Thoracic aorta (tissue), 2 donors: Measurements from ENCODE around the gene DNASE1L2. TPM values are rescaled to one million over a fixed set of nuclear protein-coding genes. Genes with fewer than 3 reads are reported as not detected.
A peak's percentile ranks its signal among the peaks of the same experiment; 100 is the strongest.

Experiments used
- ATAC-seq: fragments of 150-250 bp; one replicate; pipeline ENCODE4 v1.8.0; 2017; ENCODE audit warnings: low read depth; ENCODE audit not compliant: insufficient number of reproducible peaks, low FRiP score
- DNase-seq: peaks from one replicate; pipeline ENCODE4 v3.0.0-alpha.2; 2020; ENCODE audit warnings: low spot score
- H3K27ac ChIP-seq, 2 donors: fragments of 200-600 bp; sonication (generic); 1 replicate in 1 of 2; 2 replicates in 1 of 2; pipeline ENCODE4 v1.5.1; 2016; ENCODE audit warnings: mild to moderate bottlenecking in 2 of 2, moderate library complexity in 2 of 2
- H3K27me3 ChIP-seq: fragments of 200-600 bp; sonication (generic); replicated peaks from 2 replicates; pipeline ENCODE4 v1.6.0; 2016; ENCODE audit warnings: mild to moderate bottlenecking; ENCODE audit not compliant: insufficient read depth
- H3K36me3 ChIP-seq: fragments of 200-600 bp; sonication (generic); one replicate; pipeline ENCODE4 v1.5.1; 2016
- H3K4me1 ChIP-seq, 2 donors: fragments of 200-600 bp; sonication (generic); 1 replicate in 1 of 2; 2 replicates in 1 of 2; pipeline versions ENCODE4 v1.5.1 to v1.6.0; 2016; ENCODE audit warnings: low read depth in 2 of 2, mild to moderate bottlenecking in 1 of 2; ENCODE audit not compliant: control insufficient read depth in 1 of 2
- H3K4me3 ChIP-seq: fragments of 200-600 bp; sonication (generic); 2 replicates; pipeline ENCODE4 v1.5.1; 2016; ENCODE audit warnings: mild to moderate bottlenecking
- H3K9me3 ChIP-seq: fragments of 200-600 bp; sonication (generic); 2 replicates; pipeline ENCODE4 v1.5.1; 2016
- total RNA-seq, 2 donors: library from RNA; depleted of rRNA; stranded (reverse); fragments of >200 nt; gene quantifications; one replicate each; pipeline versions ENCODE4 v1.1.0 to v1.2.3, GENCODE V29; 2016
- TF ChIP-seq, protein P1 (sequence below): fragments of 200-600 bp; sonication (generic); IDR thresholded peaks from one replicate; pipeline ENCODE4 v1.5.1; 2019; ENCODE audit warnings: antibody characterized with exemption

Gene DNASE1L2
- total RNA-seq, 2 donors from 2014 or later, result 2.3 to 10.7 TPM

DNA sequence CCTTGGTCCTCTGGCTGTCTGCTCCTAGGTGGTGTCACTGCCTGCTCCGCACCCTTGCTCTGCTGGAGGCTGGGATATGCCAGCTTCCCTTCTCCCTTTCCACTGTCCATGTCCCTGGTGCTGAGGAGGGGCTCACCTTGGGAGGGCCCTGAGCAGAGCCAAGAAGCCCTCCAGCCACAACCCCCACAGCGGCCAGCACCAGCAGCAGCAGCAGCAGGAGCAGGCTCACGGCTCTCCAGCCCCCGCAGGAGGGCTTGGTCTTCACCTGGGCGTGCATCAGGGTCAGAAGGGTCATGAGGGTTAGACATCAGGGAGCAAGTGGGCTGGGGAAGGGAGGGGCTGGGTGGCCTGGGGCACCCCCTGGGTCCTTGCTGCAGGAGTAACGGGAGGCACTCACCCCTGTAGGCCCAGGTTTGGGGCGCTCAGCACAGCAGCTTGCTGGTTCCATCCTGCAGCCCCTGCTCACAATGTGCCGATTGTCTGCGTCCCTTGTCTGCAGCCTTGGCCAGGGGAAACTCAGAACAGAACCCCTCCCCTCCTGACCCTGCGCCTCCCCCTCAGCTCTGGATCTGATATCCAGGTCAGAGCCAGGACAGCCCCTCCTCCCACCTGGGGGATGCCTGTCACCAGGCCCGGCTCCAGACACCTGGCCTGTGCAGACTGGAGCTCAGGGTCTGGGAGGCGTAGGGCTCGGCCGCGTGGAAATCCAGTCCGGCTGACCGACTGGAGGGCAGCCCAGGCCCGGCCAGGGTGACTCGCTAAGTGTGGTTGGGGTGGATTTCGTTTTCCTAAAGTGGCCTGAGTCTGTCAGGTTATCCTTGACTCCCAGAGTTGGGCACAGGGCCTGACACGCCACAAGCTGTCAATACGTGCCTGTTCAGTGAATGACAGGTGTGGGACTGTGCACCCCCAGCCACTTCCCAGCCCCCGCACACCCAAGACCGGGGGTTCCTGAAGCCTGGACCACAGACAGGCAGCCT, 25.6 kb upstream of the DNASE1L2 start, which contains the start of gene BRICD5:
BRICD5 (minus strand) TSS at position 478 of the 980 bp plus-strand sequence; CDS start at position 448, 30 bp downstream.
- H3K4me1 ChIP-seq, result peaks cover 23 to 34% of the 10 kb centered on the region in 2 donors
- no peak within 1 kb of the TSS for H3K4me3 ChIP-seq
- H3K9me3 ChIP-seq, result no peaks in the 10 kb centered on the region
- no peaks in the 10 kb centered on the region for H3K27me3 ChIP-seq
- DNase-seq (no peak), ATAC-seq (no peak)
- peaks cover 18% of the 10 kb centered on the region for H3K36me3 ChIP-seq
- TF ChIP-seq, protein P1, sequence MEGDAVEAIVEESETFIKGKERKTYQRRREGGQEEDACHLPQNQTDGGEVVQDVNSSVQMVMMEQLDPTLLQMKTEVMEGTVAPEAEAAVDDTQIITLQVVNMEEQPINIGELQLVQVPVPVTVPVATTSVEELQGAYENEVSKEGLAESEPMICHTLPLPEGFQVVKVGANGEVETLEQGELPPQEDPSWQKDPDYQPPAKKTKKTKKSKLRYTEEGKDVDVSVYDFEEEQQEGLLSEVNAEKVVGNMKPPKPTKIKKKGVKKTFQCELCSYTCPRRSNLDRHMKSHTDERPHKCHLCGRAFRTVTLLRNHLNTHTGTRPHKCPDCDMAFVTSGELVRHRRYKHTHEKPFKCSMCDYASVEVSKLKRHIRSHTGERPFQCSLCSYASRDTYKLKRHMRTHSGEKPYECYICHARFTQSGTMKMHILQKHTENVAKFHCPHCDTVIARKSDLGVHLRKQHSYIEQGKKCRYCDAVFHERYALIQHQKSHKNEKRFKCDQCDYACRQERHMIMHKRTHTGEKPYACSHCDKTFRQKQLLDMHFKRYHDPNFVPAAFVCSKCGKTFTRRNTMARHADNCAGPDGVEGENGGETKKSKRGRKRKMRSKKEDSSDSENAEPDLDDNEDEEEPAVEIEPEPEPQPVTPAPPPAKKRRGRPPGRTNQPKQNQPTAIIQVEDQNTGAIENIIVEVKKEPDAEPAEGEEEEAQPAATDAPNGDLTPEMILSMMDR, result no peak
- H3K27ac ChIP-seq, result no peak within 1 kb of the TSS

DNA sequence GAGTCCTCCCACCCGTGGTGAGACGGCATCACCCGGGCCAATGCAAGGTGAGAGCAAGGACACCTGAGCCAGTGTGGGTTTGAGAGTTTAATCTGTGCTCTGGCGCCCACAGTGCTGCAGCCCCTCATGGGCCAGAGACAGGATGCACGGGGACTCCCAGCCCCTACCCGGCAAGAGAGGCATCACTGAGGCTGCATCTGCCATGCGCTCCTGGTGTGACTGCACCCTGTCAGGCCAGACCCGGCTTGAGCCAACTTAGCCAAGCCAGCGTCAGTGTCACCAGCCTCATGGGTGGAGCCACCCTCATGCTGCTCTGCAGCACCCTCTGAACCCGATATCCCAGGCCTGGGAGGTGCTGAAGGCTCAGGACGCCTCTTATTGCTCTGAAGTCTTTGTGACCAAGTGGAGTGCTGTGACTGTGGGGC, 24.3 kb upstream of the DNASE1L2 start:
- H3K9me3 ChIP-seq, result no peaks in the 10 kb centered on the region
- no peaks in the 10 kb centered on the region for H3K27me3 ChIP-seq
- ATAC-seq (no peak), DNase-seq (no peak)
- no peak overlapping the region for H3K27ac ChIP-seq
- TF ChIP-seq, protein P1, result no peak
- H3K36me3 ChIP-seq, result peaks cover 18% of the 10 kb centered on the region
- no peak overlapping the region for H3K4me3 ChIP-seq
- peaks cover 17 to 22% of the 10 kb centered on the region in 2 donors for H3K4me1 ChIP-seq

GRCh38 chr16:2212362-2213324, 23.6 kb upstream of the DNASE1L2 start:
- TF ChIP-seq, protein P1, result no peak
- Histone ChIP-seq H3K36me3 (peaks cover 14% of the 10 kb centered on the region), H3K9me3 (no peaks in the 10 kb centered on the region), H3K27ac (peak overlapping the region in 1 of 2 donors; percentile 13), H3K4me1 (peaks cover 17 to 21% of the 10 kb centered on the region in 2 donors), H3K27me3 (no peaks in the 10 kb centered on the region), H3K4me3 (peak overlapping the region; percentile 83)
- ATAC-seq (no peak), DNase-seq (no peak)

GRCh38 chr16:2213817-2214718, 22.2 kb upstream of the DNASE1L2 start:
- DNase-seq, result no peak
- peaks cover under 1% of the 10 kb centered on the region for H3K36me3 ChIP-seq
- peak overlapping the region; percentile 83 for H3K4me3 ChIP-seq
- no peaks in the 10 kb centered on the region for H3K27me3 ChIP-seq
- TF ChIP-seq, protein P1, result no peak
- ATAC-seq, result no peak
- H3K27ac ChIP-seq, result peak overlapping the region; percentile 63 to 76
- peaks cover 17 to 21% of the 10 kb centered on the region in 2 donors for H3K4me1 ChIP-seq
- no peaks in the 10 kb centered on the region for H3K9me3 ChIP-seq
